ENCODE results near the gene SEMA3C.

The SEMA3C gene

DNA sequence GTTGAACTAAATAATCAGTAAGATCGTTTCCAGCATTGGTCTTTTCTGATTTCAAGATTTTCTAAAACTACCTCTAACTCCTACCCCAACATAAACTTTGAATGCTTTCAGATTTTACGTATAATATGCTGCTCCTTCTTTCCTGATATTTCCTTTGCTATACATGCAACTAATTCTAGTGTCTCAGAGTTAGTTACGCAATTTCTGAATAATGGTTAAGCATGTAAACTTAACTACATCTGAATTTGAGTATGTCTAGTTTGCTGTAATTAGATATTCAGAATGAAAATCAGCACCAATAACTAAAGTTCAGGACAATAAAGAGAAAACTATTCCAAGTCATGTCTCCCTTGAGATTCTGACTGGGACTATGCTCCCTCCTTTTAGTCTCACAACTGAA is 71.0 kb downstream of the SEMA3C start:
- H3K4me1 ChIP-seq (ENCODE audit: control insufficient read depth, insufficient read depth, low read length, unreplicated experiment), result peaks cover 21% of the 10 kb centered on the region
- no peak overlapping the region for H2AFZ ChIP-seq (ENCODE audit: low read length, unreplicated experiment)
- peaks cover 15% of the 10 kb centered on the region for H3K36me3 ChIP-seq (ENCODE audit: insufficient read depth, low read length)
- H3K4me3 ChIP-seq (ENCODE audit: low read depth, low read length), result no peak overlapping the region
- no peaks in the 10 kb centered on the region for H3K27me3 ChIP-seq (ENCODE audit: insufficient read depth, low read length)
- no peak overlapping the region for H3K27ac ChIP-seq (ENCODE audit: low read depth, low read length)
- H3K79me2 ChIP-seq (ENCODE audit: control insufficient read depth, insufficient read depth, low read length, unreplicated experiment), result peaks cover 71% of the 10 kb centered on the region

DNA sequence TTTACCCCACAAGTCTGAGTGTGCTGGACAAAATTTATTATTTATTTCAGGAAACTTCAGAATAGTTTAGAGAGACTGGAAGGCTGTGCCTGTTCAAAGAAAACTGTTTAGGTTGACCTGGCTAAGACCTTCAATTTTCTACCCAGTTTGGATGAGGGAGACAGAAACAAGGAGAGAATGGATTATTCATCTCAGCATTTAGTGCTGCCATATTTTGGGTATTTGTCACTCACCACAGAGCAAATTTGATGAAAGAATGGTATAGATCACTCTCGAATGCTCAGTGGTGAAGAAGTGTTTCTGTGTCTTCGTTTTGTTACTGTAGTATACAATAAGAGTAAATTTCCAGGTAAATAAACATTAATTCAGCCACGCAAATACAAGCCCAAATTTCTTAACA is 71.8 kb downstream of the SEMA3C start:
- no peak overlapping the region for H3K27ac ChIP-seq (ENCODE audit: low read depth, low read length)
- H3K4me3 ChIP-seq (ENCODE audit: low read depth, low read length), result no peak overlapping the region
- peaks cover 74% of the 10 kb centered on the region for H3K79me2 ChIP-seq (ENCODE audit: control insufficient read depth, insufficient read depth, low read length, unreplicated experiment)
- no peak overlapping the region for H2AFZ ChIP-seq (ENCODE audit: low read length, unreplicated experiment)
- H3K36me3 ChIP-seq (ENCODE audit: insufficient read depth, low read length), result peaks cover 14% of the 10 kb centered on the region
- H3K27me3 ChIP-seq (ENCODE audit: insufficient read depth, low read length), result no peaks in the 10 kb centered on the region
- H3K4me1 ChIP-seq (ENCODE audit: control insufficient read depth, insufficient read depth, low read length, unreplicated experiment), result peaks cover 27% of the 10 kb centered on the region

DNA sequence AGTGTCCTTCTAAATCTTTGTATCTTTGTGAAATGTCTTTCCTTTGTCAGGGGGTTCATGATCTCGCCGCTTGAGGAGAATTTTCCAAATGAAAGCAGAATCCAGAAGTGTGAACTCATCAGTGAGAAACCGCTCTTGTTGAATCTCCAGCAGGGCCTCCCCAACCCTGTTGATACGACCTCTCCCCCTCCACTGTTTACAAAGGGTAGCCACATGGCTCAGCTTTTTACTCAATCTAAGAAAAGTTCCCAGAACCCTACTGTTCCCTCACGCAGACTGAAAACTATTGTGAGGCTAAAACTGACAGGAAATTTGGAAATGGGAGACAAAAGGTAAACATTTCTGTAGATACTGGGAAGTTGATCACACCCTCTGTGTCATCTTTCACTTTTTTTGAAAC is 73.9 kb downstream of the SEMA3C start:
- H3K4me3 ChIP-seq (ENCODE audit: low read depth, low read length), result no peak overlapping the region
- H3K27me3 ChIP-seq (ENCODE audit: insufficient read depth, low read length), result no peaks in the 10 kb centered on the region
- H3K27ac ChIP-seq (ENCODE audit: low read depth, low read length), result no peak overlapping the region
- peaks cover 75% of the 10 kb centered on the region for H3K79me2 ChIP-seq (ENCODE audit: control insufficient read depth, insufficient read depth, low read length, unreplicated experiment)
- peaks cover 8% of the 10 kb centered on the region for H3K36me3 ChIP-seq (ENCODE audit: insufficient read depth, low read length)
- no peak overlapping the region for H2AFZ ChIP-seq (ENCODE audit: low read length, unreplicated experiment)
- H3K4me1 ChIP-seq (ENCODE audit: control insufficient read depth, insufficient read depth, low read length, unreplicated experiment), result peaks cover 30% of the 10 kb centered on the region

DNA sequence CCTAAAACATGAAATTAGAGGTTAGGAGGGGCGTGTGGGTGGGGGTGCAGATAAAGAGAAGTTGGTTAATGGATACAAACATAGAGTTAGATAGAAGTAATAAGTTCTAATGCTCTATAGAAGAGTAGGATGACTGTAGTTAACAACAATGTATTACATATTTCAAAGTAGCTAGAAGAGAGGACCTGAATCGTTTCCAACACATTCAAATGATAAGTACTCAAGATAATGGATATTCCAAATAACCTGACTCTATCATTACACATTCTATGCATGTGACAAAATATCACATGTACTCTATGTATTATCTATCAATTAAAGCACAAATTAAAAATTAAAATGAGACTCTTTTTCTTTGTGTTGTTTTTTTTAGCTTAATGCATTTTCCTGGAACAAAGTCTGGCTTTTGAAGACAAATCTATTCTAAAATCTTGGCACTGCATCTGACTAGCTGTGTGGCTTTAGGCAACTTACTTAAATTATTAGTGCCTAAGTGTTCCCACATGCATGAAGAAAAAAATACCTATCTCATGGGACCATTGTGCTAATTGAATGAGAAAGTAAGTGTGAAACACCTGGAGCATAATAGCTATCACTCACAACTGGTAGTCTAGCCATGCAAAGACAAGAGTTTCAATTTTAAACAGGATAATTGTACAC is 75.7 kb downstream of the SEMA3C start:
- H3K4me3 ChIP-seq (ENCODE audit: low read depth, low read length), result no peak overlapping the region
- peaks cover 30% of the 10 kb centered on the region for H3K4me1 ChIP-seq (ENCODE audit: control insufficient read depth, insufficient read depth, low read length, unreplicated experiment)
- H3K79me2 ChIP-seq (ENCODE audit: control insufficient read depth, insufficient read depth, low read length, unreplicated experiment), result peaks cover 82% of the 10 kb centered on the region
- H2AFZ ChIP-seq (ENCODE audit: low read length, unreplicated experiment), result no peak overlapping the region
- no peaks in the 10 kb centered on the region for H3K27me3 ChIP-seq (ENCODE audit: insufficient read depth, low read length)
- no peak overlapping the region; the same call in 1 of the 2 replicates for H3K27ac ChIP-seq (ENCODE audit: low read depth, low read length)
- peaks cover 5% of the 10 kb centered on the region; the same call in 1 of the 2 replicates for H3K36me3 ChIP-seq (ENCODE audit: insufficient read depth, low read length)

DNA sequence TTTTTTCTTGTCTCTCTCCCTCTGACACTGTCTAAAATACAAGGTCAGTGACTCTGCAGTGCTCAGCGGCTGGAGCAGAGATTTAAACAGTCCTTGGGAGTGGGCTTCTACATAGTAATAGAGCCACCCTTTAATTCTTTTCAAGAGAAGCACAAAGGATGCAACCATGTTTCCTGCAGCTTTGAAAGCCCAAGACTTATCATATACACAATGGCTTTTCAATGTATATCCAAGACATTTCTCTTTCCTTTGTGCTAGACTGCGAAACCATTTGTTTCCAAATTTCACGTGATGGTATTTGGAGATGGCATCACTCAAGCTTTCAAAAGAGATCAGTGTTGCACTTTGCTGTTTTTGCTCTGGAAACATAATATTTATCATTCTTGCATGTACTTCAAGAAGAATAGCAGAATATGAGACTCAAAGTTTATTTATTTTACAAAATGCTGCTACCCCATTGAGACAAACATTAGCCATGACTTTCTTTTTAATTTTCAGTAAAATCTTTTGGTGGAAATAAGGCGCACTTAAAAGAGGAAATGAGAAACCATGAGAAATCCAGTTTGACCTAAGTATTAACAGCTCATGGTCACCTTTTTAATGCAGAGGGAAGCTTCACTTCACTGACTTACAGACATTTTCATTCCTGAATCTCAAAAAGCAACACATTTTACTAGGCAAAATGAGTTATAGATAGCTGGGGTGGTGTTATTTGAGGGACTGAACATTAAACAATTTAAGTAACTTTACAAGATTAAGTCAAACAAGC is 76.6 kb downstream of the SEMA3C start:
- H2AFZ ChIP-seq (ENCODE audit: low read length, unreplicated experiment), result no peak overlapping the region
- H3K4me3 ChIP-seq (ENCODE audit: low read depth, low read length), result no peak overlapping the region
- H3K27me3 ChIP-seq (ENCODE audit: insufficient read depth, low read length), result no peaks in the 10 kb centered on the region
- no peak overlapping the region; the same call in 1 of the 2 replicates for H3K27ac ChIP-seq (ENCODE audit: low read depth, low read length)
- H3K36me3 ChIP-seq (ENCODE audit: insufficient read depth, low read length), result peaks cover 10% of the 10 kb centered on the region
- peaks cover 25% of the 10 kb centered on the region for H3K4me1 ChIP-seq (ENCODE audit: control insufficient read depth, insufficient read depth, low read length, unreplicated experiment)
- peaks cover 79% of the 10 kb centered on the region for H3K79me2 ChIP-seq (ENCODE audit: control insufficient read depth, insufficient read depth, low read length, unreplicated experiment)

DNA sequence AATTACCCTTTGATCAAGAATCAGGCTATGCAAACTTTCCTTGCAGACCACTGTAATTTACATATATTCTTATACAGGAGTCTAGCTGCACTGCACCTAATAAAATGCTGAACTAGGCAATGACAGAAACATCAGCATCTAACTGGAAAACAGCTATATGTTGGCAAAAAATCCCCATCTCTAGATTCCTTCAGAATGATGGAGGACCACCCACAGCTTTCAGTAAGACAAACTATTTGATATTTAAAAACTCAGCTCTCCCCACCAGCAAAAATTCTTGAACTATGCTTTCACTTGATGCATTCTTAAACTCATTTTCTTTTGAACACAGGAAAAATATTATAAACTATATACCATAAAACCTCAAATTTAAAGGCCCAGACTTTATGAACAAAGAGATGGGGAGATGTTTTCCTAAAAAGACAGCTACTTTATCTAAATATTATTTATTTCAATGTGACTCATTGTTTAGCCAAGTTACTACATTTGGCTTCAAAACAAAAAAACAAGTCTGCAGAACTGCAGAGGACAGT is 77.4 kb downstream of the SEMA3C start:
- Histone ChIP-seq H3K36me3 (ENCODE audit: insufficient read depth, low read length) (peaks cover 13% of the 10 kb centered on the region), H3K4me1 (ENCODE audit: control insufficient read depth, insufficient read depth, low read length, unreplicated experiment) (peaks cover 20% of the 10 kb centered on the region), H3K4me3 (ENCODE audit: low read depth, low read length) (no peak overlapping the region), H3K79me2 (ENCODE audit: control insufficient read depth, insufficient read depth, low read length, unreplicated experiment) (peaks cover 78% of the 10 kb centered on the region), H3K27ac (ENCODE audit: low read depth, low read length) (no peak overlapping the region), H2AFZ (ENCODE audit: low read length, unreplicated experiment) (no peak overlapping the region), H3K27me3 (ENCODE audit: insufficient read depth, low read length) (no peaks in the 10 kb centered on the region)

DNA sequence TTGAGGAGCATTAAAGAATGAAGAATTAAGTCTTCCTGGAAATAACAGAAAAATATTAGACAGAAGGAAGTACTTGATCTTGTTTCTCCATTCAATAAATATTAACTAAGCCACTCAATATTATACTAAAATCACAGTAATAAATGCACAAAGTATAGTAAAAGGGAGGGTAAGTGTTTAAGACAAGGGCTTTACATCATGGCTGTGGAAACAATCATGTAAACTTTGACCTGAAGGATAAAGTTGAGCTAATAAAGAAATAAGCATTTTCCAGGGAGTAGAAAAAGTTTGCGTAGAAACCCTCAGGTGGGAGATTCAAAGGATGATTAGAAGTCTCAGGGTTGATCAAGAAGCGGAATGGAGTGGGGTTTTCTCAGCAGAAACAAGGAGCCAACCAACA is 78.2 kb downstream of the SEMA3C start:
- peaks cover 77% of the 10 kb centered on the region for H3K79me2 ChIP-seq (ENCODE audit: control insufficient read depth, insufficient read depth, low read length, unreplicated experiment)
- no peaks in the 10 kb centered on the region for H3K27me3 ChIP-seq (ENCODE audit: insufficient read depth, low read length)
- no peak overlapping the region for H2AFZ ChIP-seq (ENCODE audit: low read length, unreplicated experiment)
- peaks cover 13% of the 10 kb centered on the region for H3K36me3 ChIP-seq (ENCODE audit: insufficient read depth, low read length)
- no peak overlapping the region for H3K4me3 ChIP-seq (ENCODE audit: low read depth, low read length)
- H3K4me1 ChIP-seq (ENCODE audit: control insufficient read depth, insufficient read depth, low read length, unreplicated experiment), result peaks cover 20% of the 10 kb centered on the region
- H3K27ac ChIP-seq (ENCODE audit: low read depth, low read length), result no peak overlapping the region

DNA sequence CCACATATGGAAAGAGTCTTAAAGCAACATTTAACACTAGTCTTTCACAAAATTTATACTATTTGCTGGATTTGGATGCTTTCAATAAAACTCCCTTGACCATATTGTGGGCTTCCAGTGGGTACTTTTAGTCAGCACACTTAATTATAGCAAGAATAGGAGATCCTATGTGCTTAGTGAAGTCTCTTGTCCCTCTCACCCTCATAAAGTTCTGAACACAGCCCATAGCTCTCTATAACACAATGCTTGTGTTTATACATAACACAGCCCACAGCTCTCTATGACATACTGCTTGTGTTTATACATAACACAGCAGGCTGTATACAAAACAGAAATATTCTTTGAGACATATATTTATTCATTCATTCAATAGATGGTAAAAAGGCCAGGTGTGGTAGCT is 79.0 kb downstream of the SEMA3C start:
- Histone ChIP-seq H3K4me1 (ENCODE audit: control insufficient read depth, insufficient read depth, low read length, unreplicated experiment) (peaks cover 20% of the 10 kb centered on the region), H3K79me2 (ENCODE audit: control insufficient read depth, insufficient read depth, low read length, unreplicated experiment) (peaks cover 77% of the 10 kb centered on the region), H3K4me3 (ENCODE audit: low read depth, low read length) (no peak overlapping the region), H3K36me3 (ENCODE audit: insufficient read depth, low read length) (peaks cover 10% of the 10 kb centered on the region), H2AFZ (ENCODE audit: low read length, unreplicated experiment) (no peak overlapping the region), H3K27ac (ENCODE audit: low read depth, low read length) (no peak overlapping the region), H3K27me3 (ENCODE audit: insufficient read depth, low read length) (no peaks in the 10 kb centered on the region)

DNA sequence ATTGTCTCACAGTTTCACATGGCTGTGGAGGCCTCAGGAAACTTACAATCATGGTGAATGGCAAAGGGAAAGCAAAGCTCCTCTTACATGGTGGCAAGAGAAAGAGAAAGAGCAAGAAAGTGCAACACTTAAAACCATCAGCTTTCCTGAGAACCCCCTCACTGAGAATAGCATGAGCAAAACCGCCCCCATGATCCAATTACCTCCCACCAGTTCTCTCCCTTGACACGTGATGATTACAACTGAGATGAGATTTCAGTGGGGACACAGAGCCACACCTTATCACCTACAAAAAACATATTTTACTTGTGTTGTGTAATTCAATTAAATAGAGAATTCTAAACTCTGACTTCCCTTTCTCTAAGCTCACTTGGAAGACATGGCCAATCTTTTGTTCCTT is 80.2 kb downstream of the SEMA3C start:
- H2AFZ ChIP-seq (ENCODE audit: low read length, unreplicated experiment), result no peak overlapping the region
- H3K27ac ChIP-seq (ENCODE audit: low read depth, low read length), result no peak overlapping the region
- H3K4me3 ChIP-seq (ENCODE audit: low read depth, low read length), result no peak overlapping the region
- peaks cover 29% of the 10 kb centered on the region for H3K4me1 ChIP-seq (ENCODE audit: control insufficient read depth, insufficient read depth, low read length, unreplicated experiment)
- peaks cover 83% of the 10 kb centered on the region for H3K79me2 ChIP-seq (ENCODE audit: control insufficient read depth, insufficient read depth, low read length, unreplicated experiment)
- H3K27me3 ChIP-seq (ENCODE audit: insufficient read depth, low read length), result no peaks in the 10 kb centered on the region
- H3K36me3 ChIP-seq (ENCODE audit: insufficient read depth, low read length), result peaks cover 8% of the 10 kb centered on the region; the same call in 1 of the 2 replicates

DNA sequence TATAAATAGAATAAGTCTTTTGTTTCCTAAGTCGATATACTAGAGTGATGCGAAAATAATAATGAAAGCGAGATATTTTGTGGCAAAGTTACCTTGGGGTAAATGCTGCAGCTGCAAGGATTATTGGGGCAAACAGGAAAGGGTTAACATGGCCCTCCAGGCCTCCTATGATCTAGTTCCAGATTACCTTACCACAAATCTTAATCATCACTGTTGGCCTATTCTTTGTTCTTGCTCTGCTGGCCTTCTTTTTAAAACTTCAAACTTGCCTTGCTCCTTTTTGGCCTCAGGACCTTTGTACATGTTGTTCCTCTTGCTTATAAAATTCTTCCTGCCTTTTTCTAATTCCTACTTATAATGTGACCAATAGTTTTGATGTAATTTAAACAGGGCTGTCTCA is 81.5 kb downstream of the SEMA3C start:
- Histone ChIP-seq H3K27me3 (ENCODE audit: insufficient read depth, low read length) (no peaks in the 10 kb centered on the region), H3K4me1 (ENCODE audit: control insufficient read depth, insufficient read depth, low read length, unreplicated experiment) (peaks cover 25% of the 10 kb centered on the region), H3K36me3 (ENCODE audit: insufficient read depth, low read length) (peaks cover 8% of the 10 kb centered on the region; the same call in 1 of the 2 replicates), H3K4me3 (ENCODE audit: low read depth, low read length) (no peak overlapping the region), H3K27ac (ENCODE audit: low read depth, low read length) (no peak overlapping the region), H2AFZ (ENCODE audit: low read length, unreplicated experiment) (no peak overlapping the region), H3K79me2 (ENCODE audit: control insufficient read depth, insufficient read depth, low read length, unreplicated experiment) (peaks cover 82% of the 10 kb centered on the region)
